ENCODE data around the gene ADGRG7.
"Not testable (repeated sequence)": the region's sequence is repeated elsewhere in the genome, so short reads cannot be mapped to it uniquely, and the experiment has no call there.

Gene ADGRG7

DNA sequence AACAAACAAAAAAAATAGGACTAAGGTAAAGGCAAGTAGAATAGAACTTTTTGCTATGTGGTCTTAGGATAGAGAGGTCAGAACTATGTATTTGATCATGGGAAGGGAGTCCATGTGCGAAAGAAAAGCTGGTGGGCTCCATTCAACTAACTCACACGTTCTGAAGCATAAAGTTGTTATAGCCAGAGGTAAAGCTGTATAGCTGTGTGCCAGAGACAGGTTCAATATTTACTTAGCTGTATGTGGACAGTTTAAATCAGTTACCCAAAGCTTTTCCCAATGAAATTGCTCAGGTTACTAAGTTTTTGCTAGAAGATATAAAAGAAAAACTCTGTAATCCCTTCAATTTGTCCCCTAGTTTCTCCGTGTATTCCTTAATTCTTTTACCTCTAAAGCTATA lies 37.8 kb downstream of the ADGRG7 start:
- no peak for DNase-seq

GRCh38 chr3:100647657-100648056 lies 38.3 kb downstream of the ADGRG7 start:
- DNase-seq = no peak

- DNase-seq = no peak
These were observed 41.5 kb downstream of the ADGRG7 start for GRCh38 chr3:100650651-100651619.

DNA sequence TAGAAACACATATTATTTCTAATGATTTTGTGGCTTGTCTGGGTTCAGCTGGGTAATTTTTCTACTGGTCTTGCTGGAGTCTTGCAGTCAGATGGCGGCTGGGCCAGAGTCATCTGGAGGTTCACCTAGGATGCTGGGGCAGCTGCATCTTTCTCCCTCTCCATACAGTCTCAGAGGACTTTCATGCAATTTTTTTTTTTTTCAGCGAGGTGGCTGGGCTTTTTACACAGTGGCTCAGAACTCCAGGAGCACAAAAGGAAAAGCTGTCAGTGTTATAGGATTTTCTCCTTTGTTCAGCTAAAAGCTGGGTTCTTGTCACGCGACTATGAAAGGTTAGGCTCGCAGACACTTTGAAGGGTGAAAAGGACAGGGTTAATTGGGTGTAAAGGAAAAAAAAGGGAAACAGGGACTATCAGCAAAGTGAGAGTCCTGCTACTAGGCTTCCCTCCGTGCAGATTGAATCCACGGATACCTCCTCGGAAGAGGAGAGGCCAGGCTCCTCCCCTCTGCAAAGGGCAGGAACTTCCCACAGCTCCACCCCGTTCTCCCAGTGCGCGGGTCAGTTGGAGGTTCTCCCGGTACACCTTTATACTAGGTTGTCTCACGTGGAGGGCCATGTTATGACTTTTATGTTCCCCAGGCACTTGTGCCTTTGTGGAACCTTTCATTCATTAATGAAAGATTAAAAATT lies 44.3 kb downstream of the ADGRG7 start:
- no peak for DNase-seq

DNA sequence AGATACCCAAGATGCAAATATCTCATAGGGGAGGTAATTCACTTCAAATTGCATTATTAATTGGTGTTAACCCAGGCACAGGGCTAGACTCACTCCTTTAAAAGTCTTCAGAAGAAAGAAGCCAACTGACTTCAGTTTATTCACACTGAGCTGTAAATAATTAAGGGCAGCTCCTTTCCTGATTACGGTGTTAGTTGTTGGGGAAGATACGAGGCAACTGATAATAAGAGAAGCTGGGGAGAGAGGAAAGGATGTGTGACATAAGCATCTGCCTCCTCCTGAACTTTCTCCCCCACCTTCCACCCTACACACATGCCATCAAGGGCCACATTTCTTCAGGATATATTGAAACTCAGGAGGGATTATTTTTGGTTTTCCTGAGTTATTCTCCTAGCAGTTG lies 47.5 kb downstream of the ADGRG7 start:
- no peak for DNase-seq

DNA sequence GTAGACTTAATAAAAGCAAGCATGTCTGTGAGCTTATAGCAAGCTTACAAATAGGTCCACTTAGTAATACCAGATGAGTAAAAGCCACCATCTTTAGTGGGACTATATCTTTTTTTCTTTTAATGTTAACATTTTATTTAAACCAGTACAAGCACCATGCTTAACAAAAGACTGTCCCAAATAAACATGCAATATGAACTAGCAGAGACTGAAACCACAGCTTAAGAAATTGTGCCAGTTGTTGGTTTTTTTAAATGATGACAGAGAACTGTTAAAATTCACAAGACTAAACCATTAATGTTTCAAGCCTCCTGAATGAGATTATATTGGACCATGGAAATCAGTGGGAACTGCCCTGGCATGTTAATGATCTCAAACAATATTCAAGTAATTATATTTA lies 51.9 kb downstream of the ADGRG7 start:
- DNase-seq = not testable (repeated sequence)

GRCh38 chr3:100662113-100662823 lies 52.9 kb downstream of the ADGRG7 start:
- no peak for DNase-seq

- DNase-seq = no peak
These were observed 55.8 kb downstream of the ADGRG7 start for GRCh38 chr3:100665230-100665629.

- not testable (repeated sequence) for DNase-seq
These were observed 57.3 kb downstream of the ADGRG7 start for GRCh38 chr3:100666699-100667098.

DNA sequence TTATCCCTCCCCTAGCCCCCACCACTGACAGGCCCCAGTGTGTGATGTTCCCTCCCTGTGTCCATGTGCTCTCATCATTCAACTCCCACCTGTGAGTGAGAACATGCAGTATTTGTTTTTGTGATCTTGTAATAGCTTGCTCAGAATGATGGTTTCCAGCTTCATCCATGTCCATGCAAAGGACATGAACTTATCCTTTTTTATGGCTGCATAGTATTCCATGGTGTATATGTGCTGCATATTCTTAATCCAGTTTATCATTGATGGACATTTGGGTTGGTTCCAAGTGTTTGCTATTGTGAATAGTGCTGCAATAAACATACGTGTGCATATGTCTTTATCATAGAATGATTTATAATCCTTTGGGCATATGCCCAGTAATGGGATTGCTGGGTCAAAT lies 57.9 kb downstream of the ADGRG7 start:
- not testable (repeated sequence) for DNase-seq

- DNase-seq = not testable (repeated sequence)
These were observed 61.6 kb downstream of the ADGRG7 start for GRCh38 chr3:100670995-100671394.

- no peak for DNase-seq
These were observed 72.1 kb downstream of the ADGRG7 start for GRCh38 chr3:100681496-100681895.

DNA sequence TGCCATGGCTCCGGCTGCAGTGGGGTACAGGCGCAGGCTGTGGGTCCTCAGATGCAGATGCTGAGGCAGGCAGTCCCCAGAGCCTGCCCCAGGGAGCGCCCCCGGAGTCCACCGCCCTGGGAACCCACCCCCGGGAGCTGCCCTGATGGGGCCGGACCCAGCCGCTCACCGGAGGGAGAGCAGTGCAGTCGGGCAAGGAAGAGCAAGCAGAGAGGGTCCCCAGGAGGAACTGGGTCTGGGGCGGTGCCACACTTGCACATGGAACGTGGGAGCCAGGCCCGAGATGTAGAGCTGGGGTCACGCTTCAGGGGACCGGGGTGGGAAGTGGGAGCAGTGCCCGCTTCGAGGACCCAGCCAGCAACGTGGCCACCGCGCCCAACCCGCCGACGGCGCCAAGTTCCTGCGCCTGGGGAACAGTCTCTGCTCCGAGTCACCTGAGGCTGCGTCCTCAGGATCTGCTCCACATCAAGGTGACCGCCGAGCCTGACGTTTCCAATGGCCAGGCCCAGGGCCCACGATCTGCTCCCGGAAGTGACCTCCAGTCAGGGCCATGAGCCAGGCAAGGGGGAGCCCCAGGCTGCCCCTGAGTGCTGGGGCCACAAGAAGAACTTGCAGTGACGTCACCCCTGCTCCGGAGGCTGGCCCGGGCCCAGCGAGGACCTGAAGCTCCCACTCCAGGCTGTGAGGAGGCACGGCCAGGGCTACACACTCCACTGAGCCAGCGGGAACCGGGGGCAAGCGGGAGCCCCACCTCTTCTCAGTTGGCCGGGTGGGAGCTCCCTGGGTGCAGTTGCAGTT lies 72.9 kb downstream of the ADGRG7 start:
- no peak for DNase-seq

DNA sequence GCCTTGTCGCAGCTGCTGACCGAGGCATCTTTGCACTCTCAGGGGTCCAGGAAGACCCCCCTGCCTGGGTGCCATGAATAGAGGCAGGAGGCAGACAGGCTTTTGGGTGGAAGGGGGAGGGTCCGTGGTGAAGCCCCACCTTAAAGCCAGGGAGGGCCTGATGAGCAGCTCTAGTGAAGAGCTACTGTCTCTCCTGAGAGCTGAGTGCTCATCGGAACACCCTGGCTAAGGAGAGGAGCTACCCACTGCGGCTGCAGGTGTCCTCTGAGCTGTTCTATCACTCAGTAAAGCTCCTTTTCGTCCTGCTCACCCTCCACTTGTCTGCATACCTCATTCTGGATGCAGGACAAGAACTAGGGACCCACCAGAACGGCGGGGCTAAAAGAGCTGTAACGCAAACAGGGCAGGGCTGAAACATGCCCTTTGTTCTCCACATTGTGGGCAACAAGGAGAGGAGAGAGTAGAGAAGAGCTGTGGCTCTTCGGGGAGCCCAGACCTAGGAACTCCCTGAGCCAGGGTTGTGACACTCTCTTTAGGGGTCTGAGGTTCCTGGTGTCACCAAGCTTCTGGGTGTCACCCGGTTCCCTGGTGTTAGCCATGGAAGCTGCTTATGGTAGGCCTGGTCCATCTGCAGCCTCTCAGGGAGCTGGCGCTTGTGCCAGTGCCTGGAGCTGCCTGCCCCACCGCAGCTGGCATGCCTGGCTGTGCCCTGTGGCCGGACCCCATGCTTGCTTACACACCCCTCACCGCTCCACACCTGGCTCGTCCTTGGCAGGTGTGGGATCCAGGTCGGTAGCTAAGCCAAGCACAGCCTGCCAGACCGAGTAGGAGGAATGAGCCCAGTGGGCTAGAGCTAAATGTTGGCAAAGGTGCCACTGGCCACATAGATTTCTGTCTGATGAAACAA lies 73.7 kb downstream of the ADGRG7 start:
- no peak for DNase-seq

DNA sequence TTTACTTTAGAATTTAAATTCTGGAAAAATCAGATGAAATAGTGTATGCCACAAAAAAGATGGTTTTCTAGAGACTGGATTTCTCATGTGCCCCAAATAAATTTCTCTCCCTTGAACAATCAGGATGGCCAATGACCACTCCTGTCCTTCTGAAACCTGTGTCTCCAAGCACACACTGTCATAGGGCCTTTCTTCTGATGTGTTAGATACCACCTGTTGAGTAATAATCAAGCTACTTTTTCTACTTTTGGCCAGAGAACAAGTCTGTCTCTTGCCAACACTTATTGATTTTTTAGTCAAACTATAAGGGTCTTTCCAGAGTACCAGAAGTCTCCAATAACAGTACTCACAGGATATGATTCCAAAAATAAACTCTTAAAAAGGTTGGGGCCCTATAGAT lies 83.8 kb downstream of the ADGRG7 start:
- no peak for DNase-seq

- no peak for DNase-seq
These were observed 86.3 kb downstream of the ADGRG7 start for GRCh38 chr3:100695696-100696095.

GRCh38 chr3:100696161-100696560 lies 86.8 kb downstream of the ADGRG7 start:
- DNase-seq = no peak

GRCh38 chr3:100697172-100697571 lies 87.8 kb downstream of the ADGRG7 start:
- DNase-seq = no peak

- no peak for DNase-seq
These were observed 88.4 kb downstream of the ADGRG7 start for GRCh38 chr3:100697723-100698285.

DNA sequence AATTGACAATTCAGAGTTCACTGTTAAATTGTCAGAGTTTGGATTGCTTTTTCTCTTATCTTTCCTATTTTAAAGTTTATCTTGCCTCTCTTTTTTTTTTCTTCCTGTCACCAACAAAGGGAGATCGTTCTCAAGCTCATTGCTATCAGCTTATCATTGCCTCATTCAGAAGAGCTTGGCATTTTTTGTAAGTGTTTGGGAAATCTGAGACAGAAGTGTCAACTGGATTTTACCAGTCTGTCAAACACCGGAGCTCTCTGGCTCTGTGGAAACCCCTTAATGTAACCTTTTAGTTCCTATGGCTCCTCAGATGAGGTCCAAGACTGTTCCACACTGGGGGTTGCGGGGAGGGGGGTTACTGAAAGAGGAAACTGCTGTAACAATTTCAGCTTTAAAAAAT lies 89.3 kb downstream of the ADGRG7 start:
- no peak for DNase-seq

DNA sequence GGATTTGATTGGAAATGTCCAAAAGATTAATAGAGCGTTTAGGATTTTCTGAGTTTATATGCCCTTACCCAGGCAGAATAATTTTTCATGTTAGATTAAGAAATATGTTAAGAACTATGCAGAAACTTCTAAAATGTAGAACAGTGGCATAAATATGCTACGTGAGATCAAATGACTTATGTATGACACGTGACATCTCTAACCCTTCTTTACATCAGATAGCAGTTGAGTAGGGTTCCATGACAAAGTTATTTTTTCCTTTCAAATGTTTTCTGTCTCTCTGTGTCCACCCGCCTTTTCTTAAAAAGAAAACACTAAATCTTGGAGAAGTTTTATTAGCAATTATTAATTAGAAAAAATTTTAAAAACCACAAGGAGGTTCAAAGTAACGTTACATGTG lies 91.3 kb downstream of the ADGRG7 start:
- DNase-seq = no peak
